HepG2 (cell line): ENCODE results near the gene DHCR7. TPM values are rescaled to one million over a fixed set of nuclear protein-coding genes. Genes with fewer than 3 reads are reported as not detected.

ENCODE experiments used
- DZIP1 ChIP-seq: sonication (generic); formaldehyde crosslinking; IDR thresholded peaks from 2 replicates; pipeline ENCODE4 v1.5.0; 2020; ENCODE audit warnings: mild to moderate bottlenecking, missing genetic modification reagents
- KDM5A ChIP-seq: fragments of 200-600 bp; sonication (generic); IDR thresholded peaks from 2 replicates; pipeline ENCODE4 v1.7.0; 2018; ENCODE audit warnings: antibody characterized with exemption, mild to moderate bottlenecking, low read length, borderline replicate concordance
- MXD1 ChIP-seq: sonication (generic); formaldehyde crosslinking; IDR thresholded peaks from 2 replicates; pipeline ENCODE4 v1.4.0; 2020; ENCODE audit warnings: mild to moderate bottlenecking, missing genetic modification reagents
- PHF5A ChIP-seq: IDR thresholded peaks from one replicate; pipeline ENCODE4 v1.6.1; 2018; ENCODE audit warnings: low read depth, missing genetic modification reagents; ENCODE audit not compliant: unreplicated experiment
- ZBTB10 ChIP-seq: sonication (generic); formaldehyde crosslinking; IDR thresholded peaks from 2 replicates; pipeline ENCODE4 v1.4.0; 2020; ENCODE audit warnings: missing genetic modification reagents, borderline replicate concordance
- ZNF333 ChIP-seq: sonication (generic); formaldehyde crosslinking; IDR thresholded peaks from 2 replicates; pipeline ENCODE4 v1.4.0; 2020; ENCODE audit warnings: mild to moderate bottlenecking, missing genetic modification reagents, borderline replicate concordance
- ZNF580 ChIP-seq: IDR thresholded peaks from 2 replicates; pipeline ENCODE4 v1.6.1; 2016; ENCODE audit warnings: low read depth, borderline replicate concordance
- polyA plus RNA-seq, 8 experiments: library from polyadenylated mRNA; depleted of rRNA in 3 of 8; stranded (reverse) in 7 of 8; unstranded in 1 of 8; fragments of >200 nt; fragmentation: Illumina TruSeq in 4 of 8; extraction: Trizol in 4 of 8; gene quantifications; 2 replicates each; pipeline versions ENCODE4 v1.2.1 to v1.2.3, GENCODE V29; 2011 to 2016; ENCODE audit warnings: low read depth in 4 of 8, missing spikeins in 1 of 8, mixed read lengths in 1 of 8; ENCODE audit not compliant: insufficient read depth in 1 of 8
- total RNA-seq, 5 experiments: library from RNA; depleted of rRNA; stranded (reverse); fragments of >200 nt; fragmentation: Illumina TruSeq; extraction: Trizol; gene quantifications; 2 replicates each; pipeline ENCODE4 v1.2.3, GENCODE V29; 2016; ENCODE audit warnings: low read depth in 1 of 5

The DHCR7 gene
- total and polyA plus RNA-seq, 2 of the 13 experiments (the other 11 are each of a cell fraction or from before 2014, with no cell fraction given): 96.0 to 143 TPM

- TF ChIP-seq DZIP1 (CRISPR knock-in tag) (0 out of 2 replicates have a peak, but pooled peaks have one; percentile 27), KDM5A (0 out of 2 replicates have a peak, but pooled peaks have one; percentile 44), PHF5A (CRISPR knock-in tag) (no peak), ZNF580 (CRISPR knock-in tag) (0 out of 2 replicates have a peak, but pooled peaks have one; percentile 7), ZBTB10 (no peak), MXD1 (CRISPR knock-in tag) (no peak), ZNF333 (CRISPR knock-in tag) (0 out of 2 replicates have a peak, but pooled peaks have one; percentile 22)
These were observed 369 bp downstream of the DHCR7 start (continued) for GRCh38 chr11:71447791-71448256.
